Measurements from ENCODE around the gene PFN4.
"Not testable (repeated sequence)": the region's sequence is repeated elsewhere in the genome, so short reads cannot be mapped to it uniquely, and the experiment has no call there.

Gene PFN4

GRCh38 chr2:24104110-24104650, 19.0 kb downstream of the PFN4 start:
- TF ChIP-seq POLR2A (IDR thresholded peaks at IDR 0.05; ENCODE audit: extremely low read depth, insufficient read length) (no peak), MYC (IDR thresholded peaks at IDR 0.05; ENCODE audit: low read depth, low read length) (no peak), MAX (IDR thresholded peaks at IDR 0.05; ENCODE audit: low read depth, low read length) (no peak)
- TF ChIP-seq, protein P1, sequence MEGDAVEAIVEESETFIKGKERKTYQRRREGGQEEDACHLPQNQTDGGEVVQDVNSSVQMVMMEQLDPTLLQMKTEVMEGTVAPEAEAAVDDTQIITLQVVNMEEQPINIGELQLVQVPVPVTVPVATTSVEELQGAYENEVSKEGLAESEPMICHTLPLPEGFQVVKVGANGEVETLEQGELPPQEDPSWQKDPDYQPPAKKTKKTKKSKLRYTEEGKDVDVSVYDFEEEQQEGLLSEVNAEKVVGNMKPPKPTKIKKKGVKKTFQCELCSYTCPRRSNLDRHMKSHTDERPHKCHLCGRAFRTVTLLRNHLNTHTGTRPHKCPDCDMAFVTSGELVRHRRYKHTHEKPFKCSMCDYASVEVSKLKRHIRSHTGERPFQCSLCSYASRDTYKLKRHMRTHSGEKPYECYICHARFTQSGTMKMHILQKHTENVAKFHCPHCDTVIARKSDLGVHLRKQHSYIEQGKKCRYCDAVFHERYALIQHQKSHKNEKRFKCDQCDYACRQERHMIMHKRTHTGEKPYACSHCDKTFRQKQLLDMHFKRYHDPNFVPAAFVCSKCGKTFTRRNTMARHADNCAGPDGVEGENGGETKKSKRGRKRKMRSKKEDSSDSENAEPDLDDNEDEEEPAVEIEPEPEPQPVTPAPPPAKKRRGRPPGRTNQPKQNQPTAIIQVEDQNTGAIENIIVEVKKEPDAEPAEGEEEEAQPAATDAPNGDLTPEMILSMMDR (IDR thresholded peaks at IDR 0.05; ENCODE audit: low read depth, low read length) = no peak
- DNase-seq (ENCODE audit: low read depth) = no peak
- no peak overlapping the region for H3K4me3 ChIP-seq (ENCODE audit: low read depth, low read length)

- TF ChIP-seq, protein P1 (IDR thresholded peaks at IDR 0.05; ENCODE audit: low read depth, low read length) = no peak
- no peak for TF ChIP-seq MAX (IDR thresholded peaks at IDR 0.05; ENCODE audit: low read depth, low read length)
- no peak overlapping the region for H3K4me3 ChIP-seq (ENCODE audit: low read depth, low read length)
- no peak for DNase-seq (ENCODE audit: low read depth)
These were observed 20.5 kb downstream of the PFN4 start for GRCh38 chr2:24102677-24103076.

DNA sequence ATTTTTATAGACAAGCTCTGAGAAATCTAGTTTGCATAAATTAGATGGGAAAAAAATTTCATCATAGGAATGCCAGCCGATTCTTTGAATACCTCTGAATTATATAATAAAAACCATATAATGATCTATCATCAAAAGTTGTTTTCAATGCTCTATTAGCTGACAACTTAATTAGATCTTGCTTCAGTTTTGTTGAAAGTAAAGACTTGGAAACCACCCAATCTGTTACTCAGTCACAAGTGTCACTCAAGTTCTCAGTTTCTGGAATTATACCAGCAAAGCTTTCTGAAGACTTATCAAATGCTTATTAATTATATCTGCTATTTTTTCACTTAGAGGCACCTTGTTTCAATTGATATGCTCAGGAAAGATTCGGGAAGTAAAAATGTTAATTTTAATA, 21.1 kb downstream of the PFN4 start:
- no peak for DNase-seq (ENCODE audit: low read depth)
- TF ChIP-seq, protein P1 (IDR thresholded peaks at IDR 0.05; ENCODE audit: low read depth, low read length) = no peak
- TF ChIP-seq POLR2A (IDR thresholded peaks at IDR 0.05; ENCODE audit: extremely low read depth, insufficient read length) (no peak), MAX (IDR thresholded peaks at IDR 0.05; ENCODE audit: low read depth, low read length) (no peak)
- H3K4me3 ChIP-seq (ENCODE audit: low read depth, low read length) = no peak overlapping the region

GRCh38 chr2:24100732-24101131, 22.4 kb downstream of the PFN4 start:
- not testable (repeated sequence) for H3K4me3 ChIP-seq (ENCODE audit: low read depth, low read length); DNase-seq (ENCODE audit: low read depth)

- not testable (repeated sequence) for DNase-seq (ENCODE audit: low read depth); H3K4me3 ChIP-seq (ENCODE audit: low read depth, low read length)
These were observed 27.9 kb downstream of the PFN4 start for GRCh38 chr2:24095171-24095677.

- not testable (repeated sequence) for H3K4me3 ChIP-seq (ENCODE audit: low read depth, low read length); DNase-seq (ENCODE audit: low read depth)
These were observed 29.9 kb downstream of the PFN4 start for GRCh38 chr2:24093270-24093669.

GRCh38 chr2:24088821-24089359, 34.2 kb downstream of the PFN4 start:
- TF ChIP-seq, protein P1 (IDR thresholded peaks at IDR 0.05; ENCODE audit: low read depth, low read length) = no peak
- no peak for TF ChIP-seq MAX (IDR thresholded peaks at IDR 0.05; ENCODE audit: low read depth, low read length)
- no peak for TF ChIP-seq POLR2A (IDR thresholded peaks at IDR 0.05; ENCODE audit: extremely low read depth, insufficient read length)
- TF ChIP-seq MYC (IDR thresholded peaks at IDR 0.05; ENCODE audit: low read depth, low read length) = no peak
- no peak overlapping the region for H3K4me3 ChIP-seq (ENCODE audit: low read depth, low read length)
- no peak for DNase-seq (ENCODE audit: low read depth)
